Embryonic facial prominence (tissue), 1 donor: Measurements from ENCODE around the gene TCF7L2.

ENCODE experiments used
- DNase-seq: peaks from one replicate; pipeline ENCODE4 v3.0.0-alpha.2; 2016; ENCODE audit errors: extremely low spot score

The TCF7L2 gene

GRCh38 chr10:113044016-113044755 is 94.1 kb downstream of the TCF7L2 start:
- DNase-seq: no peak

- no peak for DNase-seq
Observed at GRCh38 chr10:113045147-113046055, 95.4 kb downstream of the TCF7L2 start.

- DNase-seq: no peak
Observed at GRCh38 chr10:113047151-113047550, 97.1 kb downstream of the TCF7L2 start.

- no peak for DNase-seq
Observed at GRCh38 chr10:113047605-113047962, 97.5 kb downstream of the TCF7L2 start.

DNA sequence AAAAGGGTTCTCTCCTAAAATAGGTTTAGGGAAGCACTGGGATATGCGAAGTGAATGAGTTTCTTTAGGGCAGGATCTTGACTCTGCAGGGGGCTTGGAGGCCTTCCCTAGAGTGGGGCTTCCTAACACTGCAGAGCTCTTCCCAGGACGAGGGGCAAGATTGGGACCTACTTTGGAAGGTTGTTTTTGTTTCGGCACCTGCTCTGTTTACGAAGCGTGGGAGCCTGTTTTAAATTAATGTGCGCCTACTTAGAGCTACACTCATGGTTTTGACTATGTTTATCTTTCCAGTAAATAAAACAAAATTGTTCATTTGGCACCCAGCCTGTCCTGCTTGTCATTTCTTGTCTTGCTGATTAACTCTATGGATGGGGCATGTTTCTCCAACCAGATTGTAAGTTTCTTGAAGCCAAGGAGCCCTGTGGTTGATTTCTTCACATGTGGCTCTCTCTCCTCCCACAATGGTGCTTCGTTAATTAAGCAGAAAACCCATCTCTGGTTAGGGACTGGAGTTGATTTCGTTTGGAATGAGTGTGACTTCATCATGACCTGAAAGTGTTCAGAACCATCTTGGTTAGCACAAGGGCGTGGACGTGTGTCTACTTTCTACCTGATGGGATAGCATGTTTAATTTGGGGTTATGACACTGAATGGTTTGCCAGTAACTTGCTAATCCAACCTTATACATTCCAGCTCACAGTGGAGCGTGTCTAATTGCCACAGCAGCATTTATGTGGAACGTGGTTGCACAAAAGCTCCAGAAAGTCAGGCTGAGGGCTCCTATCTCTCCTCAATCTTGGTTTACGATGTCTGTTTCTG is 98.1 kb downstream of the TCF7L2 start:
- DNase-seq: no peak

- no peak for DNase-seq
Observed at GRCh38 chr10:113049881-113050280, 99.8 kb downstream of the TCF7L2 start.

DNA sequence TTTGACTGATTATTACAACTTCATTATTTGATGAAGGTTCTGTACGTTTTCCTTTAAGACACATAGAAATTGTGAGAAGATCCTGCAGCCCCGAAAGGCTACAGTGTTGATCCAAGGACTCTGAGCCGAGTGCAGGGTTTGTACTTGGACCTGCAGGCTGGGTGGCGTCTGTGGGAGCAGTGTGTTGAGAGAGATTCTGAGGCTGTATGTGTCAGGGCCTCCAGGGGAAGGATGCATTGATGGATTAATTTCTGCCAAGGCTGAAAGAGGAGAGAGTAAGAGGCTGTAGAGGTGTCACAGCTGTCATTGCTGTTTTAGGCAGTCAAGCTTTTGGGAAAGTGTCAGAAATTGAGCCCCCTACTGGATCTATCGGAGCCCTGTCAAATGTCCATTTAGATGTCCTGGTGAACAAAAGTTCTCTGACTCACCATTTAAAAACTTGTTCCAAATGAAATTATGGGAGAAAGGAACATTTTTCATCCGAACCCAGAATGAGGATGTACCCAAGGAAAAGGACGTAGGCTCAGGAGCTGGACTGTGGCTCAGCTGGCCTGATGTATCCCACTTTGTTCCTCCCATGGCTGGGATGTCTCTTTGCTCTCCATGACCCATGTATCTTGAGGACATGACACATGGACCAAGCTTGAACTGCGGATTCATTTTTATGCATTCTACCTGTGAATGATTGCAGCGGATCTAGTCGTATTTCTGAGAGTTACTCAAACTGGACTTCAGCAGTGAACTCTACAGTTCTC is 102.2 kb downstream of the TCF7L2 start:
- DNase-seq: no peak

DNA sequence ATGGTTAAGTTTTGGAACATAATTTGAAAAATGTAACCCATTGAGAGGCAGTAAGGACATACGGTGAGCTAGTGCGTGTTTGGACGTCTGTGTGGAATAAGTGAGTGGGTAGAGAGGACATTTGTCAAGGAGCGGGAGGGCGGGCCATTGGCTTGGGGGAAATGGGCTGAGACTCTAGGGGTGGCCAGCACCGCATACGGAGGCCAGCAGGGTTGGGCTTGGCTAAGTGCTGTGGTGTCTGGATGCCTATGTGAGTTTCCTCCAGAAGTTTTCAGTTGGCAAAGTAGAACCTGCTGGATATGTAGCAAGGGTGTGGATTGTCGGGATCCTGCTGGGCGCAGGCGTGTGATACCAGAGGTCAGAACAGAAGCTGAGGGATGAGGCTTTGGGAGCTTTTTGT is 103.0 kb downstream of the TCF7L2 start:
- no peak for DNase-seq

- no peak for DNase-seq
Observed at GRCh38 chr10:113053881-113054280, 103.8 kb downstream of the TCF7L2 start.

- no peak for DNase-seq
Observed at GRCh38 chr10:113055458-113055857, 105.4 kb downstream of the TCF7L2 start.

- no peak for DNase-seq
Observed at GRCh38 chr10:113056030-113056429, 106.0 kb downstream of the TCF7L2 start.

- DNase-seq: no peak
Observed at GRCh38 chr10:113056441-113057021, 106.5 kb downstream of the TCF7L2 start.

DNA sequence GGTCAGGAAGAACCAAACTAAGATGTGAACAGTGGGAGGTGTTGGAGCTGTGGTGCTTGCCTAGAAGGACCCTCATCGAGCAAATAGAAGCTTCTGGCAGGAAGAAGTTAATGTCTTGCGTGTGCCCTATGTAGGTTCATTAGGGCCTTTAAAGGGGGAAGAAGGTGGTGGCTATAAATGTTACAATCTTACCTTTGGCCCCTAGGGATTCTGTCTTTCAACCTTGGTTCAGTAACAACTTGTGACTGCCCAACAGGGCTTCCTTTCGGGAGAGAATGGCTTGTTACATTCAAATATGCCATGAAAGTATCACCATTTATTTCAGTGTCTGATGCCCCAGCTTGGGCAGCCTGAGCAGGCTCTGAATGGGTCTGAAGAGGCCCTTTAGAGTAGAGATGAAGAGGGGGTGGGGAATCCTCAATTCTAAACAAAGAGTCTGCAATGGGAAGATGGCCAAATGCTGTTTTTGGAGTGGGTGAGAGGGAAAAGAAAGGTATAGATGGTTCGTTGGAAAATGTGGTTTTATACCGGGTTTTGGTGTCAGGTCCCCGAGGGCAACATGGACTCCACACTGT is 108.0 kb downstream of the TCF7L2 start:
- DNase-seq: no peak

DNA sequence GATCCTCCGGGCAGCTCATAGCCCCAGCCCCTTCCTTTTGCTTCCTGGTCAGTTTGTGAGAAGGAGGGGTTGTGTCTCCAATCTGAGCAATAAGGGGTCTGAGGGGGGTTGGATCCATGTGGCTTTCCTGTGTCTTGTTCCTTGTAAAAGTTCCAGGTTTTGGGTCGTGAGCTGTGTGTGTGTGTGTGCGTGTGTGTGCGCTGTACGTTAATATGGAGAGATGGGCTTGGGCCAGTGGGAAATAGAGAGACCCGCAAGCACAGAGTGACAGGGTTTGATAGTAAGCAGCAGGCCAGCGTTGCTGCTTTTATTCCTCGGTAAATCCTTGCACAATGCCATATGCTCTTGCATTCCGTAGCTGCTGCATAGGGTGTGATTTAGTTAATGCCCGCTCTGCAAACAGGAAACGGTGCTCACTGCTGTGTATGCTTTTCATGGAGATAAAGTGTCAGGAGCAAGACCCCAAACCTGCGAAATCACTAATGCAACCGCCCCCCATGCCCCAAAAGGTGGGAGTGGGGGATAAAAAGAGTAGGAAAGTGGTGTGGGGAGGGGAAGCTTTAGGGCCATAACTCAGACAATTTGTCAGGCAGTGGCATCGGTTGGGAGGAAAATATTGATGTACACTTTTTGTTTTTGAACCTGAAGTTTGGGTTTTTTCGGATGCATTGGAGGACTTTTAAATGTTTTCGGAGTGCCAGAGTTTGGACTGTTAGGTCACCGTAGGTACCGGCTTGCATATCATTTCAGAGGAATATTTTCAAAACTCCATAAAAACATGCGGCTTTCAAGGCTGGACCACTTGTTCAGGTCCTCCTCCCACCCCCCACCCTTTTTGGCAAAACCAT is 108.7 kb downstream of the TCF7L2 start:
- no peak for DNase-seq

DNA sequence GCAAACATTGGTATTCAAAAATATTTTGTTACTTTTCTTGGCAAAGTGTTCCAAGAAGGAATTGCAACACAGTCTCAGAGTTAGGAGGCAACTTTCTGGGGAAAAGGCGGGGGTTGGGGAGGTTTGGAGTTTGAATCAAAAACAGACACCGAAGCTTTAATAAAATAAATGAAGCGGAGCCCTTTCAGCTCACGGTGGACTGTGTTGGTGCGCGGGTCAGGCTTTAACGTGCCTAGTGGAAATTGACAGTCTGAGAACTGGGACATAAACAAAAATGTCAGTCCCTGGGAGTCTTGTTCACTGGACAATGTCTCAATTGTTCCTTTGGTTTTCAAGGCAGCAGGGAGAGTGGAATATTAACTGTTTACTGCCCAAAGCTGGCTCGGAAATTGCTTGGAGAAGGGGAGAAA is 109.3 kb downstream of the TCF7L2 start:
- DNase-seq: peak; percentile 56

- DNase-seq: no peak
Observed at GRCh38 chr10:113060201-113061053, 110.4 kb downstream of the TCF7L2 start.

DNA sequence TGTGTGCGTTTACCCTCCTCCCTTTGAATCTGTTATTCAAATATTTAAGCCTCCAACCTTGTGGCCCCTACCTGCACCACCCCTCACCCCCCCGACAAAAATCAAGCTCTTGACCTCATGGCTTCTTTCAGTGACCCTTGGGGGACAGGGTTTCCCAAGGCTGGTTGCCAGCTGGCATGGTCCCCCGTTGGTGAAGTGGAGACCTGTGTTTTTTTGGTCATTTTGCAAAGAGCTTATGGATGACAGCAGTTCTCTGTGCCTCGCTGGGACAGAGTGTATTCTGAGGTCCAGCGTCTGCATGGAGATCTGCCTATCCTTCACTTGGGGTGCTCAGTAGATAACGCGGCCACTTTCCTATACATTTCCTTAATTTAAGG is 111.0 kb downstream of the TCF7L2 start:
- no peak for DNase-seq

DNA sequence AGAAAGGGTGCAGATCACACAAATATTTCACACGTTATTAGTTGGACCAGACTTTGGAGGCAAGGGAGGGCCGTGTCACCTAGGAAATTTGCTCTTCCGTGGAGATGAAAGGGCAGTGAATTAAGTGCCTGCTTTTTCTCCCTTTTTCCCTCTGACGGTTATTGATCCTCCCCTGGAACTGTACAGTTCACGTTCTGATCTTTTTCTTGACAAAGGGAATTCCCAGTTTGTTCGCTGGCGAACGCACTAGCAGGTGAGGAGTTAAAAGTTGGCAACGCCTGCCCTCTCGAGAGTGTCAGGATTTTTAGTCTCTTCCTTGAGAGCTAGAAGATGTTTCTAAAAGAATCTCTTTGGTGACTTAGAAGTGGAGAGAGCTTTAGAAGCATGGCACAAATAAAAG is 111.5 kb downstream of the TCF7L2 start:
- DNase-seq: no peak
